ENCODE measurements around the gene TPP1. TPM values are rescaled to one million over a fixed set of nuclear protein-coding genes. Genes with fewer than 3 reads are reported as not detected.

The TPP1 gene
- total and polyA plus RNA-seq, 10 of the 15 experiments (the other 5 are each of a cell fraction or from before 2014, with no cell fraction given) = 7.5 to 64.6 (median 38.3) TPM

- ChIA-PET RAD21 (ENCODE audit: unreplicated experiment) (no interaction called here), SMC1A (ENCODE audit: uncharacterized antibody, unreplicated experiment) (no interaction called here)
- no peak for TF ChIP-seq TARDBP (IDR thresholded peaks at IDR 0.05; ENCODE audit: borderline replicate concordance)
- TF ChIP-seq ZBTB40 (IDR thresholded peaks at IDR 0.05; ENCODE audit: borderline replicate concordance) = no peak
- TF ChIP-seq SRF (IDR thresholded peaks at IDR 0.05; ENCODE audit: low read depth in 2 of 2, low read length in 2 of 2) = no peak
- no peak for TF ChIP-seq BCL11A (IDR thresholded peaks at IDR 0.05; ENCODE audit: low read depth, low read length)
- no peak for TF ChIP-seq NFXL1 (IDR thresholded peaks at IDR 0.05; ENCODE audit: borderline replicate concordance)
- no peak for TF ChIP-seq SP1 (IDR thresholded peaks at IDR 0.05; ENCODE audit: low read depth, low read length)
- TF ChIP-seq SIN3A (IDR thresholded peaks at IDR 0.05; ENCODE audit: low read depth, low read length) = no peak
- TF ChIP-seq SKIL (IDR thresholded peaks at IDR 0.05; ENCODE audit: low read depth, poor library complexity, severe bottlenecking) = no peak
- TF ChIP-seq NR2F1 (conservative IDR thresholded peaks at IDR 0.05) = no peak
- no peak for TF ChIP-seq NBN (IDR thresholded peaks at IDR 0.05)
- TF ChIP-seq ZNF207 (IDR thresholded peaks at IDR 0.05; ENCODE audit: borderline replicate concordance) = no peak
- TF ChIP-seq CHD4 (IDR thresholded peaks at IDR 0.05) = no peak
- TF ChIP-seq IRF5 (IDR thresholded peaks at IDR 0.05; ENCODE audit: borderline replicate concordance) = no peak
- TF ChIP-seq HDGF (IDR thresholded peaks at IDR 0.05) = no peak
- TF ChIP-seq HSF1 (IDR thresholded peaks at IDR 0.05; ENCODE audit: low read depth, low read length) = no peak
- no peak for TF ChIP-seq ZNF24 (IDR thresholded peaks at IDR 0.05)
- TF ChIP-seq HDAC2 (IDR thresholded peaks at IDR 0.05) = no peak
These were observed 49.5 kb downstream of the TPP1 start for GRCh38 chr11:6569706-6570105.

More at GRCh38 chr11:6569706-6570105, 49.5 kb downstream of the TPP1 start:
- Histone ChIP-seq H3K27me3 (replicated peaks in 1 of 2; ENCODE audit: control insufficient read depth in 2 of 2, insufficient read depth in 2 of 2, low read length in 1 of 2) (no peaks in the 10 kb centered on the region), H3K4me3 (no peak overlapping the region), H3K9me3 (replicated peaks; ENCODE audit: control insufficient read depth, insufficient read depth, low read length) (no peaks in the 10 kb centered on the region), H3K27ac (ENCODE audit: control insufficient read depth, insufficient read depth) (no peak overlapping the region), H3K4me1 (ENCODE audit: control insufficient read depth, insufficient read depth, low read length) (no peaks in the 10 kb centered on the region), H3K79me2 (ENCODE audit: control insufficient read depth, insufficient read depth, low read length) (no peaks in the 10 kb centered on the region), H2AFZ (ENCODE audit: control insufficient read depth, low read depth, low read length) (no peak overlapping the region), H3K9ac (ENCODE audit: control insufficient read depth, insufficient read depth, low read length) (no peak overlapping the region), H3K4me2 (ENCODE audit: control insufficient read depth, insufficient read depth) (no peak overlapping the region), H3K36me3 (ENCODE audit: control insufficient read depth in 2 of 2, insufficient read depth in 2 of 2, low read length in 1 of 2) (peaks cover 0 to 1% of the 10 kb centered on the region in 2 experiments; a peak in 1 of 4 replicates), H4K20me1 (ENCODE audit: control insufficient read depth, insufficient read depth) (no peaks in the 10 kb centered on the region)
- POLR2A ChIA-PET = no interaction called here
- CTCF ChIA-PET = no interaction called here
- intact Hi-C loops (cut with micrococcal nuclease; ENCODE audit: unreplicated experiment) = no loop called here
- ATAC-seq (no peak), FAIRE-seq (no peak), DNase-seq (ENCODE audit: low read depth, low spot score) (no peak)
- in situ Hi-C loops (cut with MboI) = no loop called here
- WGBS (ENCODE audit: insufficient coverage, insufficient replicate concordance, low lambda C conversion rate, missing lambda C conversion rate) = 84% methylated on average over 5 of the region's 5 CpGs
- no TSS peak for BruUV-seq (replicated peaks)

Data from GM12878 (cell line).